ENCODE measurements around the gene MTAP. TPM values are rescaled to one million over a fixed set of nuclear protein-coding genes. Genes with fewer than 3 reads are reported as not detected.

The MTAP gene
- total RNA-seq, 1 donor from 2014 or later = 56.1 TPM

- Histone ChIP-seq H3K9me3 (ENCODE audit: insufficient read depth, low read depth, low read length) (no peaks in the 10 kb centered on the region), H3K4me3 (ENCODE audit: insufficient read depth, low read depth, low read length) (no peak overlapping the region), H3K79me2 (ENCODE audit: insufficient read depth, low read length) (peaks cover 40% of the 10 kb centered on the region), H3K36me3 (ENCODE audit: insufficient read depth, low read length) (peaks cover 14% of the 10 kb centered on the region), H2AFZ (ENCODE audit: low read depth, low read length) (no peak overlapping the region), H4K20me1 (ENCODE audit: insufficient read depth, low read length) (peaks cover 17% of the 10 kb centered on the region), H3K4me1 (ENCODE audit: insufficient read depth, low read length) (no peaks in the 10 kb centered on the region), H3K9ac (ENCODE audit: low read length) (no peak overlapping the region), H3K4me2 (ENCODE audit: low read length) (no peak overlapping the region), H3K27me3 (ENCODE audit: insufficient read depth, low read length) (no peaks in the 10 kb centered on the region), H3K27ac (ENCODE audit: low read depth, low read length) (no peak overlapping the region)
- Mint-ChIP-seq H3K27me3 (ENCODE audit: low read depth, unreplicated experiment) (no peaks in the 10 kb centered on the region), H3K4me3 (ENCODE audit: unreplicated experiment) (no peak overlapping the region), H3K4me1 (ENCODE audit: low read depth, unreplicated experiment) (no peaks in the 10 kb centered on the region), H3K9me3 (ENCODE audit: unreplicated experiment) (peaks cover 15% of the 10 kb centered on the region), H3K27ac (ENCODE audit: unreplicated experiment) (no peak overlapping the region), H3K36me3 (ENCODE audit: low read depth, unreplicated experiment) (peaks cover 43% of the 10 kb centered on the region)
- DNase-seq (ENCODE audit: low read depth) = no peak
- FAIRE-seq = no peak
- no peak for TF ChIP-seq CTCF (IDR thresholded peaks at IDR 0.05; ENCODE audit: insufficient read depth, low read depth, low read length)
- no peak for TF ChIP-seq EZH2 (IDR thresholded peaks at IDR 0.05; ENCODE audit: insufficient read depth, low read length)
Observed at GRCh38 chr9:21825637-21826036, 23.2 kb downstream of the MTAP start.

GRCh38 chr9:21828853-21829410, 26.5 kb downstream of the MTAP start:
- peaks cover 28% of the 10 kb centered on the region for H3K36me3 ChIP-seq (ENCODE audit: insufficient read depth, low read length)

More at GRCh38 chr9:21828853-21829410, 26.5 kb downstream of the MTAP start:
- H3K4me1 Mint-ChIP-seq (ENCODE audit: low read depth, unreplicated experiment) = peaks cover 16% of the 10 kb centered on the region
- H3K9ac ChIP-seq (ENCODE audit: low read length) = no peak overlapping the region
- no peak for FAIRE-seq
- DNase-seq (ENCODE audit: low read depth) = no peak
- no peak overlapping the region for H3K4me3 ChIP-seq (ENCODE audit: insufficient read depth, low read depth, low read length)
- no peak overlapping the region for H2AFZ ChIP-seq (ENCODE audit: low read depth, low read length)
- no peaks in the 10 kb centered on the region for H3K9me3 ChIP-seq (ENCODE audit: insufficient read depth, low read depth, low read length)
- H3K4me2 ChIP-seq (ENCODE audit: low read length) = no peak overlapping the region
- peaks cover 15% of the 10 kb centered on the region for H3K4me1 ChIP-seq (ENCODE audit: insufficient read depth, low read length)
- peaks cover 33% of the 10 kb centered on the region for H3K36me3 Mint-ChIP-seq (ENCODE audit: low read depth, unreplicated experiment)
- H3K4me3 Mint-ChIP-seq (ENCODE audit: unreplicated experiment) = no peak overlapping the region
- H3K27ac Mint-ChIP-seq (ENCODE audit: unreplicated experiment) = no peak overlapping the region
- H3K27ac ChIP-seq (ENCODE audit: low read depth, low read length) = no peak overlapping the region
- TF ChIP-seq CTCF (IDR thresholded peaks at IDR 0.05; ENCODE audit: insufficient read depth, low read depth, low read length) = no peak
- no peaks in the 10 kb centered on the region for H3K27me3 ChIP-seq (ENCODE audit: insufficient read depth, low read length)
- H3K27me3 Mint-ChIP-seq (ENCODE audit: low read depth, unreplicated experiment) = no peaks in the 10 kb centered on the region
- peaks cover 17% of the 10 kb centered on the region for H4K20me1 ChIP-seq (ENCODE audit: insufficient read depth, low read length)
- peaks cover 3% of the 10 kb centered on the region for H3K9me3 Mint-ChIP-seq (ENCODE audit: unreplicated experiment)
- H3K79me2 ChIP-seq (ENCODE audit: insufficient read depth, low read length) = peaks cover 56% of the 10 kb centered on the region
